ENCODE data around the gene PTAFR.

Gene PTAFR

DNA sequence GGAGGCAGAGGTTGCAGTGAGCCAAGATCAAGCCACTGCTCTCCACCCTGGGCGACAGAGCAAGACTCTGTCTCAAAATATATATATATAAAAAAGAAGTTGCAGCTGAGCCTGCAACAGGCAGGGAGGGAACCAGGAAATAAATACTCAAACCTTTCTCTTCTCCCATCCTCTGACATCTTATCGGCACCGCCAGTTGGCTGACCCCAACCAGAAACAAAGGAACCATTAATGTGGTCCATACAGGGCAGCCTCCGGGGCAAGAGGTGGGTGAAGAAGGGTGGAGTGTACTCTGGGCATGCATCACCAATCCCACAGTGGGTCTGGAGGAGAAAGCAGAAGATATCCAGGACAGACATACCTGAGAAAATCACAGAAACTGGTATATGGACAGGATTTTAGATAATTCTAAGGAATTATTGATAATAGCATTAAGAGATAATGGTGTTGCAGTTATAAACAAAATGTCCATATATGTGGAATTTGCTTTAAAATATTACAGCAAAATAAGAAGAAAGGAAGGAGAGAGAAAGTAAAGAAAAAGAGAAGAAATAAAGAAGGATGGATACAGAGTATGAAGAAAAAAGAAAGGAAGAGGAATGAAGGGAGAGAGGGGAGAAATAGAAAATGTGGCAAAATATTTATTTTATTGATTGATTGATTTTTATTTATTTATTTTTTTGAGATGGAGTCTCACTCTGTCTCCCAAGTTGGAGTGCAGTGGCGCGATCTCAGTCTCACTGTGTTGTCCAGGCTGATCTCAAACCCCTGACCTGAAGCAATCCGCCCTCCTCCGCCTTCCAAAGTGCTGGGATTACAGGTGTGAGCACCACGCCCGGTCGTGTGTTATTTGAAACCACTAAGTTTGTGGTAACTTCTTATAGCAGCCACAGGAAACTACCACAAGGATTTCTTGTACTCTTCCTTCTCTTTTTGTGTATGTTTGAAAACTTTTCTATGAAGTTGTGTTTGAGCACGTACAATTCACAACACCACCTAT is 4.1 kb upstream of the PTAFR start:
- Histone ChIP-seq H4K20me1 (ENCODE audit: control insufficient read depth, insufficient read depth, low read depth, low read length) (no peaks in the 10 kb centered on the region), H3K9me2 (replicated peaks; ENCODE audit: control insufficient read depth, low read length) (no peaks in the 10 kb centered on the region), H3K27ac (ENCODE audit: low read depth, low read length) (no peak overlapping the region), H3F3A (ENCODE audit: control insufficient read depth, insufficient read depth) (0 out of 2 replicates have a peak, but pooled peaks cover 3% of the 10 kb centered on the region), H3K27me3 (ENCODE audit: control insufficient read depth, low read length) (no peaks in the 10 kb centered on the region), H3K4me1 (ENCODE audit: control insufficient read depth, low read length) (peaks cover 44% of the 10 kb centered on the region), H3K4me2 (ENCODE audit: low read length) (no peak overlapping the region), H3K36me3 (ENCODE audit: control insufficient read depth, low read length) (no peaks in the 10 kb centered on the region), H3K9me3 (ENCODE audit: control insufficient read depth, insufficient read depth, low read length) (no peaks in the 10 kb centered on the region), H3K79me2 (ENCODE audit: control insufficient read depth, low read length) (no peaks in the 10 kb centered on the region), H3K4me3 (ENCODE audit: low read length) (no peak overlapping the region)
- TF ChIP-seq, protein P1, sequence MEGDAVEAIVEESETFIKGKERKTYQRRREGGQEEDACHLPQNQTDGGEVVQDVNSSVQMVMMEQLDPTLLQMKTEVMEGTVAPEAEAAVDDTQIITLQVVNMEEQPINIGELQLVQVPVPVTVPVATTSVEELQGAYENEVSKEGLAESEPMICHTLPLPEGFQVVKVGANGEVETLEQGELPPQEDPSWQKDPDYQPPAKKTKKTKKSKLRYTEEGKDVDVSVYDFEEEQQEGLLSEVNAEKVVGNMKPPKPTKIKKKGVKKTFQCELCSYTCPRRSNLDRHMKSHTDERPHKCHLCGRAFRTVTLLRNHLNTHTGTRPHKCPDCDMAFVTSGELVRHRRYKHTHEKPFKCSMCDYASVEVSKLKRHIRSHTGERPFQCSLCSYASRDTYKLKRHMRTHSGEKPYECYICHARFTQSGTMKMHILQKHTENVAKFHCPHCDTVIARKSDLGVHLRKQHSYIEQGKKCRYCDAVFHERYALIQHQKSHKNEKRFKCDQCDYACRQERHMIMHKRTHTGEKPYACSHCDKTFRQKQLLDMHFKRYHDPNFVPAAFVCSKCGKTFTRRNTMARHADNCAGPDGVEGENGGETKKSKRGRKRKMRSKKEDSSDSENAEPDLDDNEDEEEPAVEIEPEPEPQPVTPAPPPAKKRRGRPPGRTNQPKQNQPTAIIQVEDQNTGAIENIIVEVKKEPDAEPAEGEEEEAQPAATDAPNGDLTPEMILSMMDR (IDR thresholded peaks at IDR 0.05; ENCODE audit: low read depth, low read length, poor library complexity, severe bottlenecking): no peak
- TF ChIP-seq EZH2phosphoT487 (IDR thresholded peaks at IDR 0.05; ENCODE audit: borderline replicate concordance, low read length): no peak

DNA sequence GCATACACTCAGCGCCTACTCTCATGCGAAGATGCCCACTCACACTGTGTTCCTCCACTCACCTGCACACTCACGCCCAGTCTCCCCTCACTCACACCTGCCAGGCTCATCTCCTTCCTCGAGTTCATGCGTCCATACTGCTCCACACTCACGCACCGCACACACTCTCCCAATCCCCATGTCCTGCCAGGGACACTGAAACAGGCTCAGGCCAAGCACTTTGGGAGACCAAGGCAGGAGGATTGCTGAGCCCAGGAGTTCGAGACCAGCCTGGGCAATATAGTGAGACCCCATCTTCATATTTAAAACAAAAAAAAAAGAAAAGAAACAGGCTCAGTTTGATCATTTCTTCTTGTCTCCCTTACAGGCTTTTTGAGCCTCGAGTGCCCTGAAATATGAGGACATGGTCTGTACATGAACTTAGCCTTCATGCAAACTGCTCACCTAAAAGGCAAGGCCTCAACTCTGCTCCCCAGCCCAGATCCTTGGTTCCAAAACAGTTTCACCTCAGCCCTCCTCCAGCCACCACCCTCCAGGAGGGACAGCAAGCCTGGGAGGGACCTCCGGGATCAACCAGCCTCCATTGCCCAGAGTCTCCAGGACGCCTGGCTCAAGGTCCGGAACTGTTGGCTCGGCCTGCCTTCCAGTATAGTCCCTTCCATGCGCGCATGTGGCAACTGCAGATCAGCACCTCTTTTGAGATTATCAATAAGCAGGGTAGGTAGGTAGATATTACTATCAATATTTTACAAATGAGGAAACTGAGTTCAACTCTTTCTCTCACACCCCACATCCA is 2.4 kb upstream of the PTAFR start:
- Histone ChIP-seq H3K27me3 (ENCODE audit: control insufficient read depth, low read length) (no peaks in the 10 kb centered on the region), H3K4me2 (ENCODE audit: low read length) (no peak overlapping the region), H3K4me1 (ENCODE audit: control insufficient read depth, low read length) (peaks cover 61% of the 10 kb centered on the region), H3K4me3 (ENCODE audit: low read length) (no peak overlapping the region), H3K9me2 (replicated peaks; ENCODE audit: control insufficient read depth, low read length) (no peaks in the 10 kb centered on the region), H3K79me2 (ENCODE audit: control insufficient read depth, low read length) (no peaks in the 10 kb centered on the region), H3K9me3 (ENCODE audit: control insufficient read depth, insufficient read depth, low read length) (no peaks in the 10 kb centered on the region), H3K27ac (ENCODE audit: low read depth, low read length) (no peak overlapping the region), H4K20me1 (ENCODE audit: control insufficient read depth, insufficient read depth, low read depth, low read length) (no peaks in the 10 kb centered on the region), H3K36me3 (ENCODE audit: control insufficient read depth, low read length) (no peaks in the 10 kb centered on the region), H3F3A (ENCODE audit: control insufficient read depth, insufficient read depth) (peaks cover 3% of the 10 kb centered on the region; the same call in 1 of the 2 replicates)
- TF ChIP-seq, protein P1 (IDR thresholded peaks at IDR 0.05; ENCODE audit: low read depth, low read length, poor library complexity, severe bottlenecking): no peak
- no peak for TF ChIP-seq EZH2phosphoT487 (IDR thresholded peaks at IDR 0.05; ENCODE audit: borderline replicate concordance, low read length)

DNA sequence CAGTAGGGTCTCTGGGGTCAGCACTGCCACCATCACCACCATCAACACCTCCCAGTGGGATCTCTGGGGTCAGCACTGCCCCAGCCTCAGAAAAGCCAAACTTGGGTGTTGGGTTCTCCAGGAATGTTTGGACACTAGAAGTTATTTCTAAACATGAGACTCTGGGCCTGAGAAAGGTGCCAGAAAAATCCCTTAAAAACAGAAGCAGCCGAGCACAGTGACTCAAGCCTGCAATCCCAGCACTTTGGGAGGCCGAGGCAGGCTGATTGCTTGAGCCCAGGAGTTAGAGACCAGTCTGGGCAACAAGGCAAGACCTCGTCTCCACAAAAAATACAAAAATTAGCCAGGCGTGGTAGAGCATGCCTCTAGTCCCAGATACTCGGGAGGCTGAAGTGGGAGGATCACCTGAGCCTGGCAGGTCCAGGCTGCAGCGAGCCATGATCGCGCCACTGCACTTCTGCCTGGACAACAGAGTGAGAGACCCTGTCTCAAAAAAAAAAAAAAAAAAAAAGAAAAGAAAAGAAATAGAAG is 470 bp downstream of the PTAFR start:
- H3K4me2 ChIP-seq (ENCODE audit: low read length): peak overlapping the region; percentile 69
- peak overlapping the region; percentile 49 for H3K4me3 ChIP-seq (ENCODE audit: low read length)
- no peaks in the 10 kb centered on the region; the same call in 1 of the 2 replicates for H4K20me1 ChIP-seq (ENCODE audit: control insufficient read depth, insufficient read depth, low read depth, low read length)
- H3K79me2 ChIP-seq (ENCODE audit: control insufficient read depth, low read length): no peaks in the 10 kb centered on the region
- no peaks in the 10 kb centered on the region for H3K27me3 ChIP-seq (ENCODE audit: control insufficient read depth, low read length)
- no peaks in the 10 kb centered on the region for H3K9me3 ChIP-seq (ENCODE audit: control insufficient read depth, insufficient read depth, low read length)
- H3F3A ChIP-seq (ENCODE audit: control insufficient read depth, insufficient read depth): peaks cover 27% of the 10 kb centered on the region
- H3K36me3 ChIP-seq (ENCODE audit: control insufficient read depth, low read length): peaks cover 4% of the 10 kb centered on the region; the same call in 1 of the 2 replicates
- H3K4me1 ChIP-seq (ENCODE audit: control insufficient read depth, low read length): peaks cover 81% of the 10 kb centered on the region
- TF ChIP-seq, protein P1 (IDR thresholded peaks at IDR 0.05; ENCODE audit: low read depth, low read length, poor library complexity, severe bottlenecking): no peak
- TF ChIP-seq EZH2phosphoT487 (IDR thresholded peaks at IDR 0.05; ENCODE audit: borderline replicate concordance, low read length): no peak
- H3K27ac ChIP-seq (ENCODE audit: low read depth, low read length): peak overlapping the region; percentile 75; the same call in 1 of the 2 replicates
- H3K9me2 ChIP-seq (replicated peaks; ENCODE audit: control insufficient read depth, low read length): no peaks in the 10 kb centered on the region
